ENCODE measurements around the gene CPM.
A peak's percentile ranks its signal among the peaks of the same experiment; 100 is the strongest.

Gene CPM

GRCh38 chr12:68932961-68933893, at the start of gene CPM:
Gene CPM, minus strand, starts transcription at chr12:68933171. Its CDS starts 334 bp downstream, at chr12:68932837.
- DNase-seq: peak; percentile 78 to 82

DNA sequence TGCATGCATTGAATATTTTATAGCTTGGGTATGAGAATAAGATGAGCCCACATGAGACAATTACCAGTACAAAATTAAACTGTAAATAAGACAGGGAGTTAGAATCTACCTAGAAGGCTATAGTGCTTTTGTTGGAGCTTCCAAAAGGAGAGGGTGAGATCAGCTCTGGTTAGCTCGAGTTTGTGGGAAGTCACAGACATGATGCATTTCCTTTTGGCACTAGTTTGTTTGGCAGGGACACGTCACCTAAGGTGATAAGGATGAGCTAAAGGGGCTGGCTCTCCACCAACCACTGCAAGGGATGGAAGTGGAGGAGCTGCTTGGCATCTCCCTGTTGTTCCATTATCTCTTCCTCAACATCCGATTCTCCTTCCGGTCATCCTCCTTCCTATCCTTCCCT, 48.5 kb upstream of the CPM start:
- DNase-seq: no peak

DNA sequence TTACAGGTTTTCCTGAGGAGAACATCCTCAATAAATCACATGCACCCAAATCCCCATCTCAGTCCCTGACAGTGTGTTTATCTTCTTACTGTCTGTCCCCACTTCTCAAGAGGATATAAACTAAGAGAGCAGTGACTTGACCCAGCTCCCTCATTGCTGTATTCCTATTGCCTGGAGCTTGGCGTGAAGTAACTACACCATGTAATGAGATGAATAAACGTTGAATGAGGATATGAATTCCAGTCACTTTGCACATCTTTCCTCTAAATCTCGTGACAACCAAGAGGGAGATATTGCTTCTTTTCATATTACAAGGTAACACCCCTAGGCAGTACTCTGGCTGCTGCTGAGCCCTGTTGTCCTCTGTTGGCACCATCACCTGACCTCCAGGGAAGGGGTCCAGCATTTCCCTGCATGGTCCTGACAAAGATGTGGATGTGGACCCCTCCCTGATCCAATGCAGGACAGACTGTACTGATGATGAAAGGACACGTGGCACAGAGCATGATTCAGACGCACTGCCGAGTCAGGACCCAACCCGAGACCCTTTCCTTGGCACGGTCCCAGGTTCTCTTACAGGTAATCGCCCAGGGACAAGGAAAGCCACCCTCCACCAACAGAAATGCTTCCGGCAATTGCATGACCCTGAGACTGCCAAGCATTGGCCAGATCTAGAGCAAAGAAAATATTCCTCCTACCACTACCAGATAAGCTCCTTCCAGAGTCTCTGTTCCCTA, 47.7 kb upstream of the CPM start:
- no peak for DNase-seq

- DNase-seq: no peak
Measured at GRCh38 chr12:68978678-68979077, 45.7 kb upstream of the CPM start.

GRCh38 chr12:68977909-68978610, 45.1 kb upstream of the CPM start:
- DNase-seq: no peak

DNA sequence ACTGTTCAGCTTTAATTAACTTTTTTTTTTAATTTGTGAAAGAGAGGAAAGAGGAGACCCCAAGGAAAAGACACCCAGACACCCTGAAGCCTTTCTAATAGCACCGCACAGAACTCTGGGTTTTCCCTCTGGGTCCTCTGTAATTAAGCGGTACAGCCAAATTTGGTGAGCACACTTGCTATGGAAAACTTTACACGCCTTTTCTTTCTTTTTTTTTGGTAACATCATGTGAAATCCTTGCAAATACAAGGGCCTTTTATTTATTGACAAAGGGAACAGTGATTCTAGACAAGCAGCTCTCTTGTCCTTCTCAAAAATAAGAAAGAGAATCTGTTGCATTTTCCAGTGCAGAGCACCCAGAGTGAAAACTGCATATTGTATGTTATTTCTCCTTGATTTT, 44.4 kb upstream of the CPM start:
- no peak for DNase-seq

- DNase-seq: no peak
Measured at GRCh38 chr12:68976395-68976841, 43.4 kb upstream of the CPM start.

GRCh38 chr12:68975811-68976210, 42.8 kb upstream of the CPM start:
- DNase-seq: no peak

GRCh38 chr12:68972595-68972994, 39.6 kb upstream of the CPM start:
- DNase-seq: no peak

DNA sequence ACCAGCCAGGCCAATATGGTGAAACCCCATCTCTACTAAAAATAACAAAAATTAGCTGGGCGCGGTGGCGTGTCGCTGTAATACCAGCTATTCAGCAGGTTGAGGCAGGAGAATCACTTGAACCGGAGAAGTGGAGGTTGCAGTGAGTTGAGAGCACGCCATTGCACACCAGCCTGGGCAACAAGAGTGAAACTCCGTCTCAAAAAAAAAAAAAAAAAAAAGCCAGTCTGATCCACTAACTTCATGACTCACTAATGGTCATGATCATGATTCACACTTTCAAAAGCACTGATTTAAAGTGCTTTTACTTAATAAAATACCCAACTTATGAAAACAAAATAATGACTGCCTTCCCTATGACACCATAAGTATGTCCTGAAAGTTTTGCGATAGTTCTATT, 38.4 kb upstream of the CPM start:
- DNase-seq: no peak

- no peak for DNase-seq
Measured at GRCh38 chr12:68970951-68971350, 38.0 kb upstream of the CPM start.

DNA sequence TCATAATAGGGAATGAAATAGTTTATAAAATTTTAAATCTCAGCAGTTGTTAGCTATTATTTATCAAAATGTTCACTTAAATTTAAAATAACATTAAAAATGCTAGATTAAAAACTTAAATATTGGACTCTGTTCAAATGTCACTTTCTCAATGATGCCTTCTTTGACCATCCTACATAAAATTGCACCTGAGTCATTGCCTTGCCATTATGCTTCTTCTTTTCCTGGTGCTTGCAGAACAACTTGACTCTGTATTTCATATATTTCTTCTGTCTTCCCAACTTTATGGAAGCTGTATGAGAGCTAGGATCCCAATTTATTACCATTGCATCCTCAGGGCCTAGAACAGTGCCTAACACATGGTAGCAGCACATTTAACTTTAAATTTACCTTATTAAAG, 37.3 kb upstream of the CPM start:
- DNase-seq: no peak

- DNase-seq: no peak
Measured at GRCh38 chr12:68967046-68967445, 34.1 kb upstream of the CPM start.

DNA sequence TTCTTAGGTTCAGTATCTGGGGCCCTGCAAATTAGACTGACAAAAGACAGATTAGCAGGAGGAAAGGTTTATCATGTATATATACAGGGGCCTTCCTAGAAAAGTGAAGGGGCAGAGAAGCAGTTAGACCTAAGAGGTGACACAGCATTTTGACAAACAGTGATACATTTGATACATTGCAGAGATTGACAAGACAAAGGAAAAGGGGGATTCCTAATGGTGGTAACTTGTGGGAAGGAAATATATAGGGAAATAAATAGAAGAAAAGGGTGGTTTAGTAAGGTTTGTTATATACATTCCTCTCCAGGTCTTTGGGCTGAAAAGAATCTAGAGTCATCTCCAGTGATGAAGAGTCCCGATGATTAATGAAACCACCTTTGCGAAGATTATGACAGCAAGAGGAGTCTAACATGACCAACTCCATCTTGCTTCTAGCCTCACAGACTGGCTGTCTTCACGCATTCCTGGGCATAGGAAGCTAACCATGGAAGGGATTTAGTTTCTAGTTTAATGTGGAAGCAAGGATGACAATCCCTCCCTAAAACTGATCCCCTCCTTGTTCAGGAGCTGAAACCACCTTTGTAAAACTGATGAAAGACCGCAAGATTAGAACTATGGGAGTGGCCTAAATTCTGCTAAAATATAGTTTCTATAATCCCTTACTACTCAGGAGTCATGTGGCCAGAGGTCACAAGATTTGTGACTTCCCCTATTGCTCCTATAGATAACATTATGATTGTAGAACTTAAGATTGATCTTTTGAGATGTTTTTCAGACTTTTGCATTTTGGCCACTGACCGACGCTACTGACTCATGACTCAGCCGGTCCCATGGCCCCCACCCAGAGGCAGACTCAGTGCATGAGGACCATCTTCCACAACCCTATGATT, 31.1 kb upstream of the CPM start:
- no peak for DNase-seq

- no peak for DNase-seq
Measured at GRCh38 chr12:68962877-68963855, 30.2 kb upstream of the CPM start.

- no peak for DNase-seq
Measured at GRCh38 chr12:68959891-68960464, 27.0 kb upstream of the CPM start.

- DNase-seq: no peak
Measured at GRCh38 chr12:68959143-68959858, 26.3 kb upstream of the CPM start.

DNA sequence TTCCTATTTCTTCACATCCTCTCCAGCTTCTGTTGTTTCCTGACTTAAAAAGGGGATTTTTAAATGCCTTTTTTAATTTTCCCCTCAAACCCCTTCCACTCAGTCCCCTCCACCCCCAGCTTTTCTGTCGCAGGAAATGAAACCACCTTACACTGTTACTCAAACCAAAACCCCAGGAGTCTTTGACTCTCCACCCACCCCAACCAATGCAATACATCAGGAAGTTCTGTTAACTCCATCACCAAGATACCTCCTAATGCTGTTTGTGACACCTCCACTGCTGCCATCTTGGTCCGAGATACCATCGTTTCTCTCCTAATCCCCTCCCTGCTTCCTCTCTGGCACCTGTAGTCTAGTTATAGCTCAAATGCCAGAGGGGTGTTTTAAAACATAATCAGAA, 25.4 kb upstream of the CPM start:
- DNase-seq: peak; percentile 49 to 53

DNA sequence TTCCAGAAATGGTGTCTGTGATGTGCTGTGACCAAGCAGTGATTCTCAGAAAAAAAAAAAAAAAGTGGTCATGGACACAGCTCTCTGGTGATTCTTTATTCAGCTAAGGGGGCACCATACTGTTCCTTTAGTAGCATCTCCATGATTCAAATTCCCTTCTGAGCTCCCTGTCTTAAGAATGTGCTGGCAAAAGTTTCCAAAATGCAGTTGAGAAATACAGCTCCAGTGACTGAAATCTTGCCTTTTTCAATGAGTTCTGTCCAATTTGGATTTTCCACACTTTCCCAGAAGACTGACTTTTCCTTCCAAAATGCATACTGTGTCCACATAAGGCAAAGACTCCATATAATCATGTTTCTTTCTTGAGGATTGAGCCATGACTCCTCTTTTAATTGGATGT, 24.3 kb upstream of the CPM start:
- DNase-seq: no peak

DNA sequence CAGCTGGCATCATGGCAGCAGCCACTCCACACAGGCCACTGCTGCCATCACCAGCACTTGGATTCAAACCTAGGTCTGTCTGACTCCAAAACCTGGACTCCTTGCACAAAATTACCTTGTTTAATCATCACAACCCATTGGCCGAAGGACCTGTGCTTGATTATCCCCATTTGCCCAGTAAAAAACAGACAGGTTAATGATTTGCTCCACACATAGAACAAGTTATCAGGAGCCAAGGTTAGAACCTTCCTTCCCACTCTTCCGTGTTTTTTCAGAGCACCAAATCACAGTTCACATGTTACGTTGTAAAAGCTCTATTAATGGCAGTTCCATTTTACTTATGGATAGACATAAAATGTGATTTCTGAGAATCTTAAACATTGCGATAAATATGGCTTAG, 23.5 kb upstream of the CPM start:
- no peak for DNase-seq

Measured in activated T-cell treated with anti-CD3 and anti-CD28 coated beads, Interleukin-2, amount 50 U/mL, for 48 hours (primary cell).